GM19193 (cell line): ENCODE results near the gene NLRP1.

Experiments used
- POLR2A ChIP-seq: IDR thresholded peaks from 4 replicates; pipeline ENCODE4 v1.6.1; 2011; ENCODE audit not compliant: insufficient read depth, insufficient read length; ENCODE audit errors: extremely low read depth

NLRP1 gene

GRCh38 chr17:5580367-5580766, 3.9 kb downstream of the NLRP1 start:
- TF ChIP-seq POLR2A, result no peak

GRCh38 chr17:5571281-5571680, 13.0 kb downstream of the NLRP1 start:
- no peak for TF ChIP-seq POLR2A

- TF ChIP-seq POLR2A, result no peak
These were observed 18.5 kb downstream of the NLRP1 start for GRCh38 chr17:5565808-5566207.

- TF ChIP-seq POLR2A, result no peak
These were observed 20.9 kb downstream of the NLRP1 start for GRCh38 chr17:5563456-5563855.

GRCh38 chr17:5562661-5563360, 21.5 kb downstream of the NLRP1 start:
- no peak for TF ChIP-seq POLR2A

GRCh38 chr17:5561736-5562571, 22.4 kb downstream of the NLRP1 start:
- TF ChIP-seq POLR2A, result no peak

GRCh38 chr17:5560361-5560988, 23.8 kb downstream of the NLRP1 start:
- no peak for TF ChIP-seq POLR2A

GRCh38 chr17:5558815-5559785, 25.2 kb downstream of the NLRP1 start:
- no peak for TF ChIP-seq POLR2A

- TF ChIP-seq POLR2A, result no peak
These were observed 26.3 kb downstream of the NLRP1 start for GRCh38 chr17:5557990-5558389.

GRCh38 chr17:5557485-5557884, 26.8 kb downstream of the NLRP1 start:
- TF ChIP-seq POLR2A, result no peak

GRCh38 chr17:5555254-5555653, 29.1 kb downstream of the NLRP1 start:
- TF ChIP-seq POLR2A, result no peak

GRCh38 chr17:5553479-5553878, 30.8 kb downstream of the NLRP1 start:
- no peak for TF ChIP-seq POLR2A

GRCh38 chr17:5552841-5553240, 31.5 kb downstream of the NLRP1 start:
- no peak for TF ChIP-seq POLR2A

GRCh38 chr17:5545051-5545987, 39.0 kb downstream of the NLRP1 start:
- no peak for TF ChIP-seq POLR2A

- TF ChIP-seq POLR2A, result no peak
These were observed 40.2 kb downstream of the NLRP1 start for GRCh38 chr17:5544115-5544514.
